ENCODE results near the gene KSR1. TPM values are rescaled to one million over a fixed set of nuclear protein-coding genes. Genes with fewer than 3 reads are reported as not detected.

The KSR1 gene
- total RNA-seq, 1 experiment from 2014 or later, result 21.7 TPM

GRCh38 chr17:27544350-27545131, 88.3 kb downstream of the KSR1 start:
- Histone ChIP-seq H3K4me1 (ENCODE audit: control insufficient read depth, insufficient read depth, low read length) (peaks cover 20% of the 10 kb centered on the region), H3K4me3 (ENCODE audit: low read depth in 2 of 2, low read length in 2 of 2) (no peak overlapping the region), H3K9me3 (ENCODE audit: control insufficient read depth, insufficient read depth, low read depth, low read length) (no peaks in the 10 kb centered on the region), H3K27ac (ENCODE audit: low read length) (no peak overlapping the region), H3K36me3 (ENCODE audit: control insufficient read depth, insufficient read depth, low read length) (no peaks in the 10 kb centered on the region), H3K27me3 (ENCODE audit: control insufficient read depth, insufficient read depth, low read length) (no peaks in the 10 kb centered on the region)
- intact Hi-C loops (cut with micrococcal nuclease; ENCODE audit: unreplicated experiment) (no loop called here), in situ Hi-C loops (cut with HindIII; ENCODE audit: low pct_unique_long_range_greater_than_20kb, low sequenced_read_pairs) (no loop called here)
- CTCF ChIA-PET, result no interaction called here
- BruUV-seq (replicated peaks), result no TSS peak
- POLR2A ChIA-PET, result interaction anchor here (0.5 kb wide), 1 partner anchor 21 kb away, joined by 7 read pairs; no protein-coding TSS in a partner anchor
- no peak for TF ChIP-seq POLR2AphosphoS5 (IDR thresholded peaks at IDR 0.05; ENCODE audit: low read depth, low read length)
- TF ChIP-seq CTCF (IDR thresholded peaks at IDR 0.05), result no peak
- TF ChIP-seq REST (IDR thresholded peaks at IDR 0.05; ENCODE audit: insufficient read depth in 1 of 2, low read depth in 2 of 2, low read length in 1 of 2), result no peak
- no peak for TF ChIP-seq TCF7L2 (IDR thresholded peaks at IDR 0.05; ENCODE audit: low read depth, low read length)
- no peak for TF ChIP-seq SIN3A (IDR thresholded peaks at IDR 0.05; ENCODE audit: borderline replicate concordance, insufficient read depth, low read depth, low read length)
- ATAC-seq (no peak), DNase-seq (ENCODE audit: low read depth, low spot score) (no peak)

GRCh38 chr17:27545562-27546229, 89.4 kb downstream of the KSR1 start:
- CTCF ChIA-PET, result interaction anchor here (0.6 kb wide), 1 partner anchor 75 kb away, joined by 3 read pairs; no protein-coding TSS in a partner anchor
- in situ Hi-C loops (cut with HindIII; ENCODE audit: low pct_unique_long_range_greater_than_20kb, low sequenced_read_pairs), result no loop called here

More at GRCh38 chr17:27545562-27546229, 89.4 kb downstream of the KSR1 start:
- TF ChIP-seq POLR2AphosphoS5 (IDR thresholded peaks at IDR 0.05; ENCODE audit: low read depth, low read length), result no peak
- no peak for TF ChIP-seq REST (IDR thresholded peaks at IDR 0.05; ENCODE audit: insufficient read depth in 1 of 2, low read depth in 2 of 2, low read length in 1 of 2)
- TF ChIP-seq TCF7L2 (IDR thresholded peaks at IDR 0.05; ENCODE audit: low read depth, low read length), result peak; percentile 85
- TF ChIP-seq SIN3A (IDR thresholded peaks at IDR 0.05; ENCODE audit: borderline replicate concordance, insufficient read depth, low read depth, low read length), result no peak
- H3K4me3 ChIP-seq (ENCODE audit: low read depth in 2 of 2, low read length in 2 of 2), result no peak overlapping the region
- no peaks in the 10 kb centered on the region for H3K9me3 ChIP-seq (ENCODE audit: control insufficient read depth, insufficient read depth, low read depth, low read length)
- POLR2A ChIA-PET, result no interaction called here
- peaks cover 20% of the 10 kb centered on the region for H3K4me1 ChIP-seq (ENCODE audit: control insufficient read depth, insufficient read depth, low read length)
- intact Hi-C loops (cut with micrococcal nuclease; ENCODE audit: unreplicated experiment), result no loop called here
- BruUV-seq (replicated peaks), result no TSS peak
- DNase-seq (ENCODE audit: low read depth, low spot score) (no peak), ATAC-seq (no peak)
- no peaks in the 10 kb centered on the region for H3K27me3 ChIP-seq (ENCODE audit: control insufficient read depth, insufficient read depth, low read length)
- H3K36me3 ChIP-seq (ENCODE audit: control insufficient read depth, insufficient read depth, low read length), result no peaks in the 10 kb centered on the region
- H3K27ac ChIP-seq (ENCODE audit: low read length), result peak overlapping the region; percentile 36; the same call in 1 of the 2 replicates

Measured in Panc1 (cell line).